Caco-2 (cell line): ENCODE results near the gene FUT2. TPM values are rescaled to one million over a fixed set of nuclear protein-coding genes. Genes with fewer than 3 reads are reported as not detected.

Experiments used
- BruUV-seq: library from RNA; stranded (reverse); fragments of 400-500 nt; replicated peaks from 2 replicates; lab custom pipeline; 2021; lab: Mats Ljungman, UMichigan
- CTCF ChIA-PET: fragments of 300-600 bp; sonication (Branson Sonifier 250); formaldehyde crosslinking; loops from one replicate; lab custom pipeline; 2022; ENCODE audit warnings: antibody characterized with exemption; lab: Charles Lee
- POLR2A ChIA-PET: fragments of 300-600 bp; sonication (Branson Sonifier 250); formaldehyde crosslinking; loops from one replicate; lab custom pipeline; 2022; ENCODE audit warnings: antibody characterized with exemption; lab: Charles Lee
- DNase-seq, 2 experiments: peaks; one replicate each; pipeline versions ENCODE4 v3.0.0 to v3.0.0-alpha.2; 2020 to 2022
- H3K27me3 ChIP-seq: replicated peaks from 2 replicates; pipeline ENCODE4 v1.6.0; 2011; ENCODE audit warnings: low read length; ENCODE audit not compliant: control insufficient read depth, insufficient read depth
- H3K36me3 ChIP-seq: 2 replicates; pipeline ENCODE4 v1.5.1; 2011; ENCODE audit warnings: low read length; ENCODE audit not compliant: control insufficient read depth, insufficient read depth
- H3K4me1 ChIP-seq: fragments of 250-450 bp; sonication (Bioruptor Pico); 2 replicates; pipeline ENCODE4 v1.5.1; 2020; ENCODE audit warnings: mild to moderate bottlenecking
- H3K4me3 ChIP-seq: 2 replicates; pipeline ENCODE4 v1.5.1; 2011; ENCODE audit warnings: low read depth, mild to moderate bottlenecking, control low read depth, low read length
- H3K9me3 ChIP-seq: fragments of 250-450 bp; sonication (Bioruptor Pico); 2 replicates; pipeline ENCODE4 v1.5.1; 2020; ENCODE audit warnings: mild to moderate bottlenecking, moderate library complexity
- H3K27ac Mint-ChIP-seq: one replicate; pipeline ENCODE4 v1.8.0; 2022; ENCODE audit warnings: mixed read lengths; ENCODE audit not compliant: unreplicated experiment
- H3K27me3 Mint-ChIP-seq: one replicate; pipeline ENCODE4 v1.8.0; 2022; ENCODE audit warnings: mixed read lengths; ENCODE audit not compliant: insufficient read depth, unreplicated experiment
- H3K36me3 Mint-ChIP-seq: one replicate; pipeline ENCODE4 v1.8.0; 2022; ENCODE audit warnings: mild to moderate bottlenecking, mixed read lengths; ENCODE audit not compliant: insufficient read depth, unreplicated experiment
- H3K4me1 Mint-ChIP-seq: one replicate; pipeline ENCODE4 v1.8.0; 2022; ENCODE audit warnings: low read depth, mixed read lengths; ENCODE audit not compliant: unreplicated experiment
- H3K4me3 Mint-ChIP-seq: one replicate; pipeline ENCODE4 v1.8.0; 2022; ENCODE audit warnings: mild to moderate bottlenecking, moderate library complexity, mixed read lengths; ENCODE audit not compliant: unreplicated experiment
- H3K9me3 Mint-ChIP-seq: one replicate; pipeline ENCODE4 v1.8.0; 2022; ENCODE audit warnings: mixed read lengths; ENCODE audit not compliant: unreplicated experiment
- intact Hi-C: fragments of 100-400 bp; cut with micrococcal nuclease; formaldehyde crosslinking; loops from one replicate; pipeline ENCODE4 v1.10.0; 2022; ENCODE audit not compliant: unreplicated experiment
- total RNA-seq: library from RNA; stranded (reverse); gene quantifications from 2 replicates; pipeline ENCODE4 v1.2.3, GENCODE V29; 2022
- TF ChIP-seq, protein P1 (sequence below), 2 experiments: fragments of 200-600 bp in 1 of 2; IDR thresholded peaks; 1 replicate in 1 of 2; 2 replicates in 1 of 2; pipeline versions ENCODE4 v1.5.1 to v1.8.0; 2011 to 2022; ENCODE audit warnings: antibody characterized with exemption in 1 of 2, control low read depth in 1 of 2, inconsistent platforms in 1 of 2, low read depth in 1 of 2, low read length in 1 of 2, mild to moderate bottlenecking in 1 of 2, moderate library complexity in 1 of 2; ENCODE audit not compliant: insufficient read depth in 1 of 2, severe bottlenecking in 1 of 2, unreplicated experiment in 1 of 2

Gene FUT2
- total RNA-seq, 1 experiment from 2014 or later: 13.5 TPM

DNA sequence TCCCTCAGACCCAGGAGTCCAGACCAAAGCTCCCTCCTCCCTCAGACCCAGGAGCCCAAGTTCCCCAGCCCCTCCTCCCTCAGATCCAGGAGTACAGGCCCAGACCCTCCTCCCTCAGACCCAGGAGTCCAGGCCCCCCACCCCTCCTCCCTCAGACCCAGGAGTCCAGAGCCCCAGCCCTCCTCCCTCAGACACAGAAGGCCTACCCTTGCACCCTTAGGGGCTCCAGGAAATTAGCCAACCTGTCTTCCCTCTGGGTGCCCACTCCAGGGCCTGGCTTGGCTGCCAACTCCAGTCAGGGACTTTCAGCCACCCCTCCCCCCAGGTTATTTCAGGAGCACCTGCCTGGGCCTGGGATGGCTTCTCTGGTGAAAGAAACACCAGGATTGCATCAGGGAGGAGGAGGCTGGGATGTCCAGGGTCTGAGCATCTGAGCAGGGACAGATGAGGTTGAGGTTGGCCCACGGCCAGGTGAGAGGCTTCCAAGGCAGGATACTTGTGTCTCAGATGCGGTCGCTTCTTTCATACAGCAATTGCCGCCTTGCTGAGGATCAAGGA lies 59.4 kb downstream of the FUT2 start, which contains the start of gene FGF21:
FGF21 (plus strand) TSS at position 441 of the 558 bp plus-strand sequence. CDS start 713 bp downstream, outside the sequence.
- H3K9me3 ChIP-seq: no peaks in the 10 kb centered on the region
- H3K36me3 Mint-ChIP-seq: peaks cover 29% of the 10 kb centered on the region
- H3K4me1 Mint-ChIP-seq: peaks cover 29% of the 10 kb centered on the region
- CTCF ChIA-PET: interaction anchor here (1.0 kb wide), 1 partner anchor 238 kb away, joined by 3 read pairs; the partner anchor contains the start of gene RUVBL2
- H3K4me3 Mint-ChIP-seq: peak within 1 kb of the TSS; percentile 89
- no peaks in the 10 kb centered on the region for H3K36me3 ChIP-seq
- H3K4me1 ChIP-seq: peaks cover 31% of the 10 kb centered on the region
- intact Hi-C loops: no loop called here
- no peaks in the 10 kb centered on the region for H3K27me3 Mint-ChIP-seq
- TF ChIP-seq, protein P1, sequence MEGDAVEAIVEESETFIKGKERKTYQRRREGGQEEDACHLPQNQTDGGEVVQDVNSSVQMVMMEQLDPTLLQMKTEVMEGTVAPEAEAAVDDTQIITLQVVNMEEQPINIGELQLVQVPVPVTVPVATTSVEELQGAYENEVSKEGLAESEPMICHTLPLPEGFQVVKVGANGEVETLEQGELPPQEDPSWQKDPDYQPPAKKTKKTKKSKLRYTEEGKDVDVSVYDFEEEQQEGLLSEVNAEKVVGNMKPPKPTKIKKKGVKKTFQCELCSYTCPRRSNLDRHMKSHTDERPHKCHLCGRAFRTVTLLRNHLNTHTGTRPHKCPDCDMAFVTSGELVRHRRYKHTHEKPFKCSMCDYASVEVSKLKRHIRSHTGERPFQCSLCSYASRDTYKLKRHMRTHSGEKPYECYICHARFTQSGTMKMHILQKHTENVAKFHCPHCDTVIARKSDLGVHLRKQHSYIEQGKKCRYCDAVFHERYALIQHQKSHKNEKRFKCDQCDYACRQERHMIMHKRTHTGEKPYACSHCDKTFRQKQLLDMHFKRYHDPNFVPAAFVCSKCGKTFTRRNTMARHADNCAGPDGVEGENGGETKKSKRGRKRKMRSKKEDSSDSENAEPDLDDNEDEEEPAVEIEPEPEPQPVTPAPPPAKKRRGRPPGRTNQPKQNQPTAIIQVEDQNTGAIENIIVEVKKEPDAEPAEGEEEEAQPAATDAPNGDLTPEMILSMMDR (IDR thresholded peaks at IDR 0.05; ENCODE audit: insufficient read depth in 1 of 2, low read depth in 1 of 2, low read length in 1 of 2, severe bottlenecking in 1 of 2, unreplicated experiment in 1 of 2): no peak
- peak; percentile 68 to 82 for DNase-seq
- H3K4me3 ChIP-seq: no peak within 1 kb of the TSS
- H3K27ac Mint-ChIP-seq: peak within 1 kb of the TSS; percentile 96
- POLR2A ChIA-PET: no interaction called here
- no TSS peak for BruUV-seq
- no peaks in the 10 kb centered on the region for H3K9me3 Mint-ChIP-seq
- no peaks in the 10 kb centered on the region for H3K27me3 ChIP-seq

Other genes with a start within 250 kb of the FUT2 start
- 77.3 and 77.4 TPM in 2 replicates for gene GRWD1, start 250.0 kb upstream of the FUT2 start, total RNA-seq
- gene KCNJ14, start 240.4 kb upstream of the FUT2 start, total RNA-seq: 3.6 and 3.9 TPM in 2 replicates
- 74.6 and 81.3 TPM in 2 replicates for gene CYTH2, start 226.6 kb upstream of the FUT2 start, total RNA-seq
- 22.4 and 22.6 TPM in 2 replicates for gene LMTK3, start 184.1 kb upstream of the FUT2 start, total RNA-seq
- gene SULT2B1, start 143.8 kb upstream of the FUT2 start, total RNA-seq: 1.00 and 1.4 TPM in 2 replicates
- gene SPACA4, start 89.2 kb upstream of the FUT2 start, total RNA-seq: not detected in 2 replicates
- gene FAM83E, start 80.9 kb upstream of the FUT2 start, total RNA-seq: 5.8 and 6.8 TPM in 2 replicates
- gene RPL18, start 76.8 kb upstream of the FUT2 start, total RNA-seq: 1,812 and 1,896 TPM in 2 replicates
- gene SPHK2, start 76.5 kb upstream of the FUT2 start, total RNA-seq: 134 and 140 TPM in 2 replicates
- 17.4 and 17.7 TPM in 2 replicates for gene DBP, start 58.6 kb upstream of the FUT2 start, total RNA-seq
- 10.5 and 15.9 TPM in 2 replicates for gene CA11, start 49.8 kb upstream of the FUT2 start, total RNA-seq
- gene NTN5, start 23.0 kb upstream of the FUT2 start, total RNA-seq: 0.12 and 0.34 TPM in 2 replicates
- gene MAMSTR, start 23.8 kb downstream of the FUT2 start, total RNA-seq: 1.7 and 1.9 TPM in 2 replicates
- gene RASIP1, start 44.6 kb downstream of the FUT2 start, total RNA-seq: 5.4 and 5.9 TPM in 2 replicates
- gene IZUMO1, start 50.9 kb downstream of the FUT2 start, total RNA-seq: 8.9 and 10.3 TPM in 2 replicates
- 26.1 and 30.5 TPM in 2 replicates for gene FUT1, start 56.7 kb downstream of the FUT2 start, total RNA-seq
- 1.9 and 3.0 TPM in 2 replicates for gene FGF21, start 59.6 kb downstream of the FUT2 start, total RNA-seq
- gene BCAT2, start 115.1 kb downstream of the FUT2 start, total RNA-seq: 106 and 109 TPM in 2 replicates
- gene HSD17B14, start 140.5 kb downstream of the FUT2 start, total RNA-seq: 27.8 and 30.8 TPM in 2 replicates
- 3.9 and 5.6 TPM in 2 replicates for gene PLEKHA4, start 172.6 kb downstream of the FUT2 start, total RNA-seq
- 83.3 and 94.7 TPM in 2 replicates for gene PPP1R15A, start 176.4 kb downstream of the FUT2 start, total RNA-seq
- gene TULP2, start 202.8 kb downstream of the FUT2 start, total RNA-seq: 0.61 and 1.1 TPM in 2 replicates
- 140 and 142 TPM in 2 replicates for gene NUCB1, start 204.3 kb downstream of the FUT2 start, total RNA-seq
- 2.6 and 3.3 TPM in 2 replicates for gene DHDH, start 237.7 kb downstream of the FUT2 start, total RNA-seq